NCI-H1930 (cell line): Measurements from ENCODE around the gene SERTAD1.
"Not testable (repeated sequence)": the region's sequence is repeated elsewhere in the genome, so short reads cannot be mapped to it uniquely, and the experiment has no call there.

ENCODE experiments used
- DNase-seq, 2 experiments: peaks; one replicate each; lab custom pipeline; 2025; lab: John Stamatoyannopoulos, UW

Gene SERTAD1, protein sequence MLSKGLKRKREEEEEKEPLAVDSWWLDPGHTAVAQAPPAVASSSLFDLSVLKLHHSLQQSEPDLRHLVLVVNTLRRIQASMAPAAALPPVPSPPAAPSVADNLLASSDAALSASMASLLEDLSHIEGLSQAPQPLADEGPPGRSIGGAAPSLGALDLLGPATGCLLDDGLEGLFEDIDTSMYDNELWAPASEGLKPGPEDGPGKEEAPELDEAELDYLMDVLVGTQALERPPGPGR

GRCh38 chr19:40425450-40426287 lies at the start of gene SERTAD1:
TSS of gene SERTAD1 (minus strand) at chr19:40425992. CDS start at chr19:40423546, 2,446 bp downstream.
- DNase-seq: peak; percentile 99 to 100

GRCh38 chr19:40474737-40475136 lies 48.9 kb upstream of the SERTAD1 start:
- no peak for DNase-seq

- no peak for DNase-seq
Measured at GRCh38 chr19:40472516-40472915, 46.7 kb upstream of the SERTAD1 start.

GRCh38 chr19:40471111-40471510 lies 45.3 kb upstream of the SERTAD1 start:
- no peak for DNase-seq

DNA sequence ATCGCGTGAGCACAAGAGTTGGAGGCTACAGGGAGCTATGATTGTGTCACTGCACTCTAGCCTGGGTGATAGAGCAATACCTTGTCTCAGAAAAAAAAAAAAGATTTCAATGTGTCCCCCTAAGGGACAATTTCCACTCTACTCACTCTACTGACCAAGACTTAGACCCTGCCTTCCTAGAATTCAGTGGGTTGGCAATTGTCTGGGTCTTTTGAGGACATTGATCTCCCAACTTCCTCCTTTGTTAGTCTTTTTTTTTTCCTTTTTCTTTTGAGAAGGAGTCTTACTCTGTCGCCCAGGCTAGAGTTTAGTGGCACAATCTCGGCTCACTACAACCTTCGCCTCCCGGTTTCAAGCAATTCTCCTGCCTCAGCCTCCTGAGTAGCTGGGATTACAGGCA lies 43.2 kb upstream of the SERTAD1 start:
- no peak for DNase-seq

DNA sequence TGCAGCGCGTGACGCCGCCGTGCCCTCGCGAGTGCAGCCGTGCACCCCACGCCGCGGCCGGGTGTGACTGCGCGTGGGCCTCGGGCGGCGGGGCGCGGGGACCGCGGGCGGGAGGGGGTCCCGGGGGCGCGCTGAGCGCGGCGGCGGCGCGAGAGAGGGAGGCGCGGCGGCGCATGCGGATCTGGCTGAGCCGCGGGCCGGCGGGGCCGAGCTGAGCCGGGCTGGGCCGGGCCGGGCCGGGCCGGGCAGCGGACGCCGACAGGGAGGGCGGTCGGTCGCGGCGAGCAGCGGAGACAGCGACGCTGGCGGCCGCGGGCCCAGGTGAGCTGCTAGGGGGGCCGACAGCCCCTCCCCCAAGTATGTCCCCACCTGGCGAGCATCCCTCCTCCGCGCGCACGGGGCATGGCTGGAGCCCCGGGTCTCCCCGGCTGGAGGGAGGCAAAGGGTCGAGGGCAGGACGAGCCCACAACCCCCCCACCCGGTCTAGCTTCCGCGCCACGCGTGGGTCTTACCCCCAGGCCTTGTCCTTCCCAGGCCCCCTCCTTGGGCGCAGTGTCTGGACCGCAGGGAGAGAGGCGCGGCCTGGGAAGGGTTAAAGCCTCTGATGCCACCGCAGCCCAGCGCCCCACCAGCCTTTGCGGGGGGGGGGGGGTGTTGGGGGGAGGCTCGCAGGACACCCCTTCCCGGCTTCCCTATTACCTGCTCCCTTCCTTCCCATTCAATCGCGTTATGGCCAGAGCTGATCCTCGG lies 41.4 kb upstream of the SERTAD1 start, which contains the start of gene SPTBN4:
SPTBN4 (plus strand) TSS at position 17 of the 750 bp plus-strand sequence. CDS start 5,621 bp downstream, outside the sequence.
- DNase-seq: no peak

DNA sequence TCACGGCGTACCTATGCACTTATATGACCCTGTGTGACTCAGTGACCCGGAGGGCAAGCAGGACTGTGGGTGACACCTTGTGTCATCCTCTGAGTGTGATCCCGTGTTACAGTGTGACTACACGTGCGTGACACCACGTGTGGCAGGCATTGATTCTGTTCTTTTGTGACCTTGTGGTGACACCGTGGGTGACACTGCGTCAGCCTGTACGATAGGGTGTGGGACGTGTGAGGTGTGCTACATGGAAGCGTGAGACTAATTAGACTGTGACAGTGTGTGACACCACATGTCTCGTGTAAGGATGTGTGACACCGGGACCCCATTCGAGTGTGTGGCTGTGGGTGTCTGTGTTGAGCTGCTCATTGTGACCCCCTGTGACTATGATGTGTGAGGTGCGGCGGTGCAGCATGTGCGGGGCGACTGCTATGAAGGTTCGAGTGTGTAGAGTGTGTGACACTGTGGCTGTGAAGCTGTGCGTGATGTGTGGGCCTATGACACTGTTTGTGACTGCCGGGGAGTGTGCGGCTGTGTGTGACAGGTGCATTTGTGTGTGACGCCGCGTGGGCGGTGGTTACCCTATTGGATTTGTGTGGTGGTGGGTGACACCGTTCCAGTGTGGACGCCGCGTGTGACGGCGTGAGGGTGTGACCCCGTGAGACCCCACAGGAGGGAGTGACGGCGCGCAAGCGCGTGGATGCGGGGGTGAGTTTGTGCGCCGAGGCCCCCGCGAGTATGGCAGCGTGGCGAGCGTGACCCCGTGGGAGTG lies 40.6 kb upstream of the SERTAD1 start:
- DNase-seq: no peak

- DNase-seq: peak; percentile 97 to 98
Measured at GRCh38 chr19:40465557-40466218, 39.9 kb upstream of the SERTAD1 start, which contains the start of gene BLVRB. TSS of gene BLVRB (minus strand) at chr19:40465745. CDS start at chr19:40465688, 57 bp downstream.

- no peak for DNase-seq
Measured at GRCh38 chr19:40465025-40465556, 39.3 kb upstream of the SERTAD1 start.

- DNase-seq: peak; percentile 60 to 88
Measured at GRCh38 chr19:40464059-40465024, 38.5 kb upstream of the SERTAD1 start.

DNA sequence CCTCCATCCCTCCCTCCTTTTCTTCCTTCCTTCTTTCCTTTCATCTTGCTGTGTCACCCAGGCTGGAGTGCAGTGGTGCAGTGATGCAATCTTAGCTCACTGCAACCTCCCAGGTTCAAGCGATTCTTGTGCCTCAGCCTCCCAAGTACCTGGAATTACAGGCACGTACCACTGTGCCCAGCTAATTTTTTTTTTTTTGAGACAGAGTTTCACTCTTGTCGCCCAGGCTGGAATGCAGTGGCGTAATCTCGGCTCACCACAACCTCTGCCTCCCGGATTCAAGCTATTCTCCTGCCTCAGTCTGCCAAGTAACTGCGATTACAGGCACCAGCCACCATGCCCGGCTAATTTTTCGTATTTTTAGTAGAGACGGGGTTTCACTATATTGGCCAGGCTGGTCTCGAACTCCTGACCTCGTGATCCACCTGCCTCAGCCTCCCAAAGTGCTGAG lies 37.8 kb upstream of the SERTAD1 start:
- not testable (repeated sequence) for DNase-seq

DNA sequence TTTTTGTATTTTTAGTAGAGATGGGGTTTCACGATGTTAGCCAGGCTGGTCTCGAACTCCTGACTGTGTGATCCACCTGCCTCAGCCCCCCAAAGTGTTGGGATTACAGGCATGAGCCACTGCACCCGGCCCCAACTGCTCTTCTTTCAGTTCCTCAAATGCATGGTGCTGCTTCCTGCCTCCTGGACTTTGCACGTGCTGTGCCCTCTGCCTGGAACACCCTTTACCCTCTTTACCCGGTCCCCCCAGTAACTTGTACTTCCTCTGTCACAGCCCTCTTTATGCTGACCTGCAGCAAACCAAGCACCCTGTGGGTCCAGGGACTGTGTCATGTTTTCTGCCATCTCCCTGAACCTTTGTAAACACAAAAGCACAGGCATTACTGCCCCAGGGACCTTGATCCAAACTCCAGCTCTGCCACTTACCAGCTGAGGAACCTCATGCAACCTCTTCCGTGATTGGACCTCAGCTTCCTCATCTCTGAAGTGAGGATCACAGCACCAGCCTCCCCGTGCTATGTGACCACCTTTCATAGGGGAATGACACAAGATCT lies 36.0 kb upstream of the SERTAD1 start:
- no peak for DNase-seq

GRCh38 chr19:40460185-40460584 lies 34.4 kb upstream of the SERTAD1 start:
- no peak for DNase-seq

GRCh38 chr19:40458597-40458974 lies 32.8 kb upstream of the SERTAD1 start:
- DNase-seq: no peak

DNA sequence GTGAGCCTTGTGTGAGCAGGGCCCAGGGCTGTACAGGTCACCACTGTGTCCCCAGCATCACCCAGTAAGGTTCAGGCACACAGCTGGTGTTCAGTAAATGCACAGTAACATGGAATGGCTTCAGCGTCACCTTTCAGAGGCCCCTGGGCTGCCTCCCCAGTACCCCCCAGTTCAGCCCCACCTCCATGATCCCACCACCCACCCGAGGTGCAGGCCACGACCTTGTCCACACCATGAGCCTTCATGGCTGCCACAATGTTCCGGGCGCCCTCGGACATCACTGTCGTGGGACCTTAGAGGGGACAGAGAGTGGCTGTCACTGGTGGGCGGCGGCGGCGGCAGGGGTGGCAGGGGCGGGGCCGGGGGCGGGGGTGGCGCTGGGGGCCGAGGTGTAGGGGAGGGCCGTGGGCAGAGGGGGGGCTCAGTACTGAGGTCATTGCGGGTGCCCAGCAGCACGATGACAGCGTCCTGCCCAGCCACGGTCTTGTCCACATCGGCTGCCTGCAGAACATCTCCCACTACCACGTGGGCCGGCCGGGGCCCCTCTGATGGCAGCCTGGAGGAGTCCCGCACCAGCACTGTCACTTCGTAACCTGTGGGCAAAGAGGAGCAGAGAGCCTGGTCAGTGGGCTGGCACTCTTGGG lies 32.3 kb upstream of the SERTAD1 start:
- DNase-seq: no peak

DNA sequence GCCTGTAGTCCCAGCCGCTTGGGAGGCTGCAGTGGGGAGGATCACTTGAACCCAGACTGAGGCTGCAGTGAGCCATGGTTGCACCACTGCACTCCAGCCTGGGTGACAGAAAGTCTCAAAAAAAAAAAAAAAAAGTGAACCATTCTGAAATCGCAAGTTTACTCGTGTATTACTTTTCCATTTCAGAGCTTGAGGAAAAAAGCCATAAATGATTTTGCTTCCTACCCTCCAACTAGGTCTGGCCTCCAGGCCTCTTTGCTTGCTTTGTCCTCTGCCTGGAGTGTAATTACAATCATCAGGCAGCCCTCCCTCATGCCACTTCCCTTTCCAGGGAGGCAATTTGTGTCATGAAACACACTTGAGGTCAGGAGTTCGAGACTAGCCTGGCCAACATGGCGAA lies 31.3 kb upstream of the SERTAD1 start:
- no peak for DNase-seq

- not testable (repeated sequence) for DNase-seq
Measured at GRCh38 chr19:40453943-40454342, 28.2 kb upstream of the SERTAD1 start.

- no peak for DNase-seq
Measured at GRCh38 chr19:40453151-40453735, 27.5 kb upstream of the SERTAD1 start.
